Kidney (tissue), 14 donors: ENCODE data around the gene NDUFAF8. TPM values are rescaled to one million over a fixed set of nuclear protein-coding genes. Genes with fewer than 3 reads are reported as not detected.

Experiments
- DNase-seq, 5 donors: peaks; one replicate each; pipeline ENCODE4 v3.0.0-alpha.2; 2013 to 2020
- FAIRE-seq: peaks from 2 replicates; lab custom pipeline; 2012; peaks lifted over from hg19 to GRCh38; lab: Jason Lieb, UNC
- H3K27ac ChIP-seq, 2 donors: one replicate each; pipeline ENCODE4 v1.7.0; 2013; ENCODE audit warnings: low read depth in 2 of 2, low read length in 2 of 2, inconsistent platforms in 1 of 2
- H3K27me3 ChIP-seq: one replicate; pipeline ENCODE4 v1.7.1; 2013; ENCODE audit warnings: low read length, inconsistent platforms; ENCODE audit not compliant: control insufficient read depth, insufficient read depth
- H3K36me3 ChIP-seq, 3 donors: one replicate each; pipeline versions ENCODE4 v1.7.0 to v1.7.1; 2013; ENCODE audit warnings: low read length in 3 of 3, control low read depth in 1 of 3, inconsistent platforms in 1 of 3; ENCODE audit not compliant: insufficient read depth in 3 of 3, control insufficient read depth in 2 of 3
- H3K4me1 ChIP-seq, 3 donors: one replicate each; pipeline versions ENCODE4 v1.7.0 to v1.7.1; 2013; ENCODE audit warnings: low read length in 3 of 3, inconsistent platforms in 1 of 3, low read depth in 1 of 3; ENCODE audit not compliant: control insufficient read depth in 2 of 3, insufficient read depth in 2 of 3
- H3K4me3 ChIP-seq, 3 donors: one replicate each; pipeline versions ENCODE4 v1.7.0 to v1.8.1; 2013; ENCODE audit warnings: low read length in 3 of 3, control low read depth in 1 of 3, inconsistent platforms in 1 of 3
- H3K9ac ChIP-seq, 3 donors: one replicate each; pipeline versions ENCODE4 v1.7.0 to v1.7.1; 2013; ENCODE audit warnings: low read length in 3 of 3, control low read depth in 1 of 3, inconsistent platforms in 1 of 3
- H3K9me3 ChIP-seq, 3 donors: one replicate each; pipeline versions ENCODE4 v1.7.0 to v1.7.1; 2013; ENCODE audit warnings: low read length in 3 of 3, control low read depth in 1 of 3, inconsistent platforms in 1 of 3; ENCODE audit not compliant: control insufficient read depth in 2 of 3, insufficient read depth in 1 of 3
- intact Hi-C: fragments of 100-400 bp; cut with DNase I; formaldehyde crosslinking; loops from one replicate; pipeline ENCODE4 v1.11.1; 2022
- polyA plus RNA-seq: library from polyadenylated mRNA; stranded (reverse); fragments of 350-450 nt; fragmentation: Illumina TruSeq; extraction: RNeasy Lipid Tissue Mini Kit (QIAGEN cat#74804); gene quantifications from one replicate; pipeline ENCODE4 v1.2.3, GENCODE V29; 2014; ENCODE audit warnings: low read depth, low replicate concordance; ENCODE audit not compliant: insufficient read depth
- total RNA-seq: library from RNA; stranded (reverse); fragmentation: NEBNext Ultra II Directional; extraction: Animal tissue kit (Norgen Biotek cat#: 25700); gene quantifications from one replicate; pipeline ENCODE4 v1.2.1, GENCODE V29; 2021
- TF ChIP-seq, protein P1 (sequence below): IDR thresholded peaks from 3 replicates; pipeline ENCODE4 v1.5.1; 2012; ENCODE audit warnings: mild to moderate bottlenecking, moderate library complexity, borderline replicate concordance; ENCODE audit not compliant: insufficient read depth; ENCODE audit errors: extremely low read depth
- donor health status: control.
- donor health status: control.
- donor health status: control.
- donor health status: control.
- donor health status: control.
- donor health status: DM: yes; HTN: yes; CAD: no.
- donor health status: Normal renal cell carcinoma (clear cell type).

NDUFAF8 gene
- total and polyA plus RNA-seq, 2 donors from 2014 or later: 38.6 to 134 TPM

GRCh38 chr17:81252987-81253329 lies 13.8 kb downstream of the NDUFAF8 start:
- TF ChIP-seq, protein P1, sequence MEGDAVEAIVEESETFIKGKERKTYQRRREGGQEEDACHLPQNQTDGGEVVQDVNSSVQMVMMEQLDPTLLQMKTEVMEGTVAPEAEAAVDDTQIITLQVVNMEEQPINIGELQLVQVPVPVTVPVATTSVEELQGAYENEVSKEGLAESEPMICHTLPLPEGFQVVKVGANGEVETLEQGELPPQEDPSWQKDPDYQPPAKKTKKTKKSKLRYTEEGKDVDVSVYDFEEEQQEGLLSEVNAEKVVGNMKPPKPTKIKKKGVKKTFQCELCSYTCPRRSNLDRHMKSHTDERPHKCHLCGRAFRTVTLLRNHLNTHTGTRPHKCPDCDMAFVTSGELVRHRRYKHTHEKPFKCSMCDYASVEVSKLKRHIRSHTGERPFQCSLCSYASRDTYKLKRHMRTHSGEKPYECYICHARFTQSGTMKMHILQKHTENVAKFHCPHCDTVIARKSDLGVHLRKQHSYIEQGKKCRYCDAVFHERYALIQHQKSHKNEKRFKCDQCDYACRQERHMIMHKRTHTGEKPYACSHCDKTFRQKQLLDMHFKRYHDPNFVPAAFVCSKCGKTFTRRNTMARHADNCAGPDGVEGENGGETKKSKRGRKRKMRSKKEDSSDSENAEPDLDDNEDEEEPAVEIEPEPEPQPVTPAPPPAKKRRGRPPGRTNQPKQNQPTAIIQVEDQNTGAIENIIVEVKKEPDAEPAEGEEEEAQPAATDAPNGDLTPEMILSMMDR: no peak
- H3K9me3 ChIP-seq: no peaks in the 10 kb centered on the region
- no peak overlapping the region for H3K4me3 ChIP-seq
- H3K4me1 ChIP-seq: peaks cover 0 to 17% (median 12%) of the 10 kb centered on the region in 3 donors
- intact Hi-C loops: loop anchor here (10.0 kb wide), 1 partner anchor 232 kb away; no protein-coding TSS in a partner anchor
- H3K36me3 ChIP-seq: peaks cover 0 to 13% (median 4%) of the 10 kb centered on the region in 3 donors
- DNase-seq (peak in 1 of 5 donors; percentile 62), FAIRE-seq (no peak)
- H3K27ac ChIP-seq: no peak overlapping the region
- no peaks in the 10 kb centered on the region for H3K27me3 ChIP-seq
- H3K9ac ChIP-seq: no peak overlapping the region

DNA sequence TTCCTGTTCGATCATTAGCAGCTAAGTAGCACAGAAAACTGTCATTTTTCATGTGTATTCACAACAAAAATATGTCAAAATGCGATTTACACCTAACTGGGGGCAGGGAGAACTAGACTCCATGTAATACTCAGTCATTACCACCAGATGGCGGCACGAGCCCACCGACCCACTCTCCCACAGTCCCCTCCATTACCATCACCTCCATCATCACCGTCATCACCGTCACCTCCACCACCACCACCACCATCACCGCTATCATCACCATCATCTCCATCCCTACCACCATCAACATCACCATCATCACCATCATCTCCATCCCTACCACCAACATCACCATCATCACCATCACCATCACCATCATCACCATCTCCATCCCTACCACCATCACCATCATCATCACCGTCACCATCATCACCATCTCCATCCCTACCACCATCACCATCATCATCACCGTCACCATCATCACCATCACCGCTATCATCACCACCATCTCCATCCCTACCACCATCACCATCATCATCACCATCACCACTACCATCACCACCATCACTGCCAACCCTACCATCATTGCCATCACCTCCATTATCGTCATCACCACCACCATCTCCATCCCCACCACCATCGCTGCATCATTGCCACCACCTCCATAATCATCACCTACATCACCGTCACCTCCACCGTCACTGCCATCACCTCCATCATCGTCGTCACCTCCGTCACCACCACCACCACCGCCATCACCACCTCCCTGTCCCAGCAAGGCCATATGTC lies 14.4 kb downstream of the NDUFAF8 start:
- Histone ChIP-seq H3K4me1 (peaks cover 0 to 17% (median 12%) of the 10 kb centered on the region in 3 donors), H3K27ac (no peak overlapping the region), H3K9ac (no peak overlapping the region), H3K9me3 (no peaks in the 10 kb centered on the region), H3K36me3 (peaks cover 0 to 13% (median 5%) of the 10 kb centered on the region in 3 donors), H3K4me3 (no peak overlapping the region), H3K27me3 (no peaks in the 10 kb centered on the region)
- intact Hi-C loops: loop anchor here (10.0 kb wide), 1 partner anchor 231 kb away; no protein-coding TSS in a partner anchor
- DNase-seq: peak in 2 of 5 donors; percentile 62 to 66
- no peak for FAIRE-seq
- TF ChIP-seq, protein P1: peak; percentile 88

DNA sequence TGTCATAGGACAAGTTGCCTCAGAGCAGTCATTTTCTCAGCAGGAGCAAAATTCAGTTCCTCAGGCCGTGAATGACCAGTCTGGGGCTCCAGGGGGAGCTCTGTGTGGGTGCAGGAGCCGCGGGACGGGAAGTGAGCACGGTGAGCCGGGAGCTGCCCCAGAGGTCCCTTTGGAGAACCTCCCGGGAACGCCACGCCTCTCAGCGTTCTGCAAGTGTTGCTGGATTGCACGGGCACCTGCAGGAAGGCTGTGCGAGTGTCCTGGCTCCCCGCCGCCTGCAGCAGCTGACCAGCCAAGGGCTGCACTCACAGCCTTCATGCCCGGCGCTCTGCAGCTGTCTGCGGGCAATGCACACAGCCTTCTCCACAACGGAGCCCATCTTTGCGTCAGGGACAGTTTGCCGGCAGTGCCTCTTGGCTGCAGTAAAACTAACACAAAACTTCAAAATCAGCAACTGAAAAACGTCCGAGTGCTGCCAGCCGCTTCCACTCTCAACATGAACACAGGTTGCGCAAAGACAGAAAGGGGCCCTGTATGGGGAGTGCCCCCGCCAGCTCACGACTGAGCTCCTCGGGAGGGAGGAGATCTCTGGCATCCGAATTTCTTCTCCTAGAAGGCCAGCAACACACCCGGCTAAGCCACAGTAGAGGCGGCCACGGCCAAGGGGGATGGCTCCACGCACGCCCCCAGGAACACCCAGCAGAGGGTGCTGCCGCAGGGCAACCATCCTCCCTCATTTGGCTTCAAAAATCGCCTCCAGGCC lies 16.0 kb downstream of the NDUFAF8 start:
- Histone ChIP-seq H3K9ac (peak overlapping the region in 1 of 3 donors; percentile 12), H3K36me3 (peaks cover 0 to 19% (median 7%) of the 10 kb centered on the region in 3 donors)
- FAIRE-seq: no peak

More for the DNA sequence above, 16.0 kb downstream of the NDUFAF8 start:
- Histone ChIP-seq H3K4me3 (no peak overlapping the region), H3K27ac (peak overlapping the region; percentile 65 to 83), H3K9me3 (no peaks in the 10 kb centered on the region), H3K4me1 (peaks cover 0 to 17% (median 12%) of the 10 kb centered on the region in 3 donors), H3K27me3 (no peaks in the 10 kb centered on the region)
- DNase-seq: peak; percentile 84 to 95 (median 88)
- TF ChIP-seq, protein P1: peak; percentile 47
- intact Hi-C loops: loop anchor here (10.0 kb wide), 1 partner anchor 230 kb away; no protein-coding TSS in a partner anchor
